ENCODE measurements around the gene DAPP1. TPM values are rescaled to one million over a fixed set of nuclear protein-coding genes. Genes with fewer than 3 reads are reported as not detected.

Gene DAPP1
- total and polyA plus RNA-seq, 8 donors = 0.09 to 2.7 (median 0.38) TPM

DNA sequence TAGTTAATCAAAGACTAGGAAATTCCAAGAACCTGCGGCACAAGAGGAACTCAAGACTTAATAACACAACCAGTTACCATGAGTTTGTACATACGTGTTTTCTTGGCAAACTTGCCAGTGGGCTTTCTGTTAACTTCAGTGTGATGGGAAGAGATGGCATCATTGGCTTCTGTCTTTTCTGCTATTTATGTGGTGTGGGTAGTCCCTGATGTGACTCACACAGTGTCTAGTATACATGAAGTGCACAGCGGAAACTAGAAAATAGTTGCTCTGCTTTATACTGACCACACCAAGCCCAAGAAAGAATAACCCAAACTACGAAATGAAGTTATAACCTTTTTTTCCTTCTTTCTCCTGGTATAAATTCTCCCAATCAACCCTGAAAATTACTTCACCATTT, 24.5 kb downstream of the DAPP1 start:
- Histone ChIP-seq H3K4me3 (no peak overlapping the region), H3K27ac (no peak overlapping the region), H3K27me3 (no peaks in the 10 kb centered on the region), H3K4me1 (no peaks in the 10 kb centered on the region), H3K9me3 (no peaks in the 10 kb centered on the region), H3K36me3 (no peaks in the 10 kb centered on the region)
- intact Hi-C loops (cut with DNase I) = no loop called here
- FAIRE-seq (no peak), ATAC-seq (no peak), DNase-seq (no peak)
- 89 to 91% methylated on average over 4 of the region's 4 CpGs for WGBS, 2 donors
- TF ChIP-seq, protein P1, sequence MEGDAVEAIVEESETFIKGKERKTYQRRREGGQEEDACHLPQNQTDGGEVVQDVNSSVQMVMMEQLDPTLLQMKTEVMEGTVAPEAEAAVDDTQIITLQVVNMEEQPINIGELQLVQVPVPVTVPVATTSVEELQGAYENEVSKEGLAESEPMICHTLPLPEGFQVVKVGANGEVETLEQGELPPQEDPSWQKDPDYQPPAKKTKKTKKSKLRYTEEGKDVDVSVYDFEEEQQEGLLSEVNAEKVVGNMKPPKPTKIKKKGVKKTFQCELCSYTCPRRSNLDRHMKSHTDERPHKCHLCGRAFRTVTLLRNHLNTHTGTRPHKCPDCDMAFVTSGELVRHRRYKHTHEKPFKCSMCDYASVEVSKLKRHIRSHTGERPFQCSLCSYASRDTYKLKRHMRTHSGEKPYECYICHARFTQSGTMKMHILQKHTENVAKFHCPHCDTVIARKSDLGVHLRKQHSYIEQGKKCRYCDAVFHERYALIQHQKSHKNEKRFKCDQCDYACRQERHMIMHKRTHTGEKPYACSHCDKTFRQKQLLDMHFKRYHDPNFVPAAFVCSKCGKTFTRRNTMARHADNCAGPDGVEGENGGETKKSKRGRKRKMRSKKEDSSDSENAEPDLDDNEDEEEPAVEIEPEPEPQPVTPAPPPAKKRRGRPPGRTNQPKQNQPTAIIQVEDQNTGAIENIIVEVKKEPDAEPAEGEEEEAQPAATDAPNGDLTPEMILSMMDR (IDR thresholded peaks at IDR 0.05) = no peak

DNA sequence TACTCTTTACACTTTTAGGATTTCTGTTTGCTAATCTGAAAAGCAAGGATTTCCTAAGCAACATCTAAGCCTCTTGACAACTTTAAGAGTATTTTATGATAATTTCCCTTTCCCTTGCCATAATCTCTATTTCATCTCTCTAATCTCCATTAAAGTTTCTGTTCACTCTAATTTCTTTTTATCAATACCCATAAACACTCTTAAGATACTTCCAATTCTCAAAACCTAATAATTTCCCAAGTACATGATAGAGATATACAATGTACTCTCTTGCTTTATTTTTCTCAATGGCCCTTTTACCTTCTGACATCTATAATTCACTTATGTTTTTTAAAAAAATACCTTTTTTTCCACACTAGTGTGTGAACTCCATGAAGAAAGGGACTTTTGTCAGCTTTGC, 26.8 kb downstream of the DAPP1 start:
- TF ChIP-seq, protein P1 (IDR thresholded peaks at IDR 0.05) = no peak
- DNase-seq (no peak), ATAC-seq (no peak), FAIRE-seq (no peak)
- no peaks in the 10 kb centered on the region for H3K9me3 ChIP-seq
- H3K27ac ChIP-seq = no peak overlapping the region
- no peak overlapping the region for H3K4me3 ChIP-seq
- H3K27me3 ChIP-seq = no peaks in the 10 kb centered on the region
- no peaks in the 10 kb centered on the region for H3K4me1 ChIP-seq
- intact Hi-C loops (cut with DNase I) = no loop called here
- no peaks in the 10 kb centered on the region for H3K36me3 ChIP-seq

DNA sequence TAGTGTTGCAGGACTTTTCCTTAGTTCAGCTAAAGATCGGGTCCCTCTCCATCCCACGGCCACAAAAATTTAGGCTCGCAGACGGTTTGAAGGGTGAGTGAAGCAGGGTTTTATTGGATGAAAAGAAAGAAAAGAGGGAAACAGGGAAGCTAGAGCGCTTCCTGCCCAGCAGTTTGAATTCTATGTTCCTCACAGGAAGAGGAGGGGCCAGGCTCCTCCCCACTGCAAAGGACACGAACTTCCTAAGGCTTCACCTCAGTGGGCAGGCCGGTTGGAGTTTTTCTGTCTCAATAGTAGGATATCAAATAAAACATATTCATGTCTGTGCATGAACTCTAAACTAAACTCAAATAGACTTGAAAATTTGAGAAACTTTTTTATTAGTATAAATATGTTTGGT, 27.4 kb downstream of the DAPP1 start:
- no peak for ATAC-seq
- WGBS, 2 donors = 89 to 90% methylated on average over 7 of the region's 7 CpGs
- no peaks in the 10 kb centered on the region for H3K9me3 ChIP-seq
- TF ChIP-seq, protein P1 (IDR thresholded peaks at IDR 0.05) = no peak
- no peaks in the 10 kb centered on the region for H3K27me3 ChIP-seq
- H3K4me3 ChIP-seq = no peak overlapping the region
- no peaks in the 10 kb centered on the region for H3K36me3 ChIP-seq
- no peak for DNase-seq
- intact Hi-C loops (cut with DNase I) = no loop called here
- no peaks in the 10 kb centered on the region for H3K4me1 ChIP-seq
- H3K27ac ChIP-seq = no peak overlapping the region
- no peak for FAIRE-seq

DNA sequence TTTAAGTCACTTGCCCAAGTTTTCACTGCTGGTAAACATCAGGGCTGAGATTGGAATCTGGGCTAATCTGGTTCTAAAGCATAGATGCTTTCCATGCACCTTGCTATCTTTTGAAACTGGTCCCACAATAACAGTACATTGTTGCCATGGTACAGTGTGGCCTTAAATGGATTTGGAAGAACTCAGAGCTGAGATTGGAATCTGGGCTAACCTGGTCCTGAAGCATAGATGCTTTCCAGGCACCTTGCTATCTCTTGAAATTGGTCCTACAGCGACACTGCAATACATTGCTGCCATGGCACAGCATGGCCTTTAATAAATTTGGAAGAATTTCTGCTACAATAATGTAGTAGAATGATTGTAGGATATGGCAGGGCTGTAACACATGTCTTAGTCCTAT, 28.6 kb downstream of the DAPP1 start:
- TF ChIP-seq, protein P1 (IDR thresholded peaks at IDR 0.05) = no peak
- no peaks in the 10 kb centered on the region for H3K36me3 ChIP-seq
- no peak for FAIRE-seq
- H3K27me3 ChIP-seq = no peaks in the 10 kb centered on the region
- ATAC-seq = no peak
- H3K9me3 ChIP-seq = no peaks in the 10 kb centered on the region
- no peak for DNase-seq
- WGBS, 2 donors = 93 to 97% methylated on average over 1 of the region's 1 CpG
- no peaks in the 10 kb centered on the region for H3K4me1 ChIP-seq
- intact Hi-C loops (cut with DNase I) = no loop called here
- H3K27ac ChIP-seq = no peak overlapping the region
- no peak overlapping the region for H3K4me3 ChIP-seq

DNA sequence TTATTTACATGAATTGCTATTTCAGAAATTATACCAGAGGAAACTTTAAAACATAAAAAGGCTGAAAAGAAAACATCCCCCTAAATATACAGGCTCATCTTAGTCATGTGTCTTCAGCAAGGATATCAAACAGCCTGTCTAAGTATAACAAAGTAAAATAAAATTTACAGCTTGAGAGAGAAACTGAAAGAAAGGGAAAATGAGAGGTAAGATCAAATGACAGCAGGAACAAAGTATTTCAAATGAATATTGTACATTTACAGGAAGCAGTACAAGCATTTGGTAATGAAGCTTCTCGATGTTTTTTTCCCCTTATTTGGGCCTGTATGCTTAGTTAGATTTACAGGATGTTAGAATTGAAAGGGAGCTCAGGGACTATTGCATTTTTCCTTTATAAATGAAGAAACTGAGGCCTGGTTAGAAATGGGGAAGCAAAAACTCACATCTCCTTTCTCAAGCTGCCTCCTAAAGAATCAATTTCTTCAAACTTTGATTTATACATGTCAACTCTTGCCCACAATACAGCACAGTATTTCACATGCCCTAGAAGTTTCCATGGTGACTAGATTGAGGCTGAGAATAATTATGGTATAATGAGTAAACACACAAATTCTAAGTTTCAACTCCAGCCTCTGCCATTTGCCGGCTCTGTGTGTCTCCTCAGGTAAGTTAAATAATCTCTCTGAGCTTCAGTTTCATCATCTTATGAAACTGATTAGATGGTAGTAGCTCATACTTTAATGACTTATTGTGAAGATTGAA, 29.3 kb downstream of the DAPP1 start:
- Histone ChIP-seq H3K4me1 (no peaks in the 10 kb centered on the region), H3K27me3 (no peaks in the 10 kb centered on the region), H3K27ac (no peak overlapping the region), H3K4me3 (no peak overlapping the region), H3K36me3 (no peaks in the 10 kb centered on the region), H3K9me3 (no peaks in the 10 kb centered on the region)
- WGBS, 2 donors = 78 to 79% methylated on average over 2 of the region's 2 CpGs
- ATAC-seq = no peak
- intact Hi-C loops (cut with DNase I) = no loop called here
- no peak for DNase-seq
- no peak for FAIRE-seq
- TF ChIP-seq, protein P1 (IDR thresholded peaks at IDR 0.05) = no peak
